SK-N-SH (cell line): ENCODE results near the gene ZNF774.

Source experiments
- CTCF ChIP-seq: fragments of 200-600 bp; sonication (generic); IDR thresholded peaks from 2 replicates; pipeline ENCODE4 v1.6.1; 2017; ENCODE audit warnings: antibody characterized with exemption, mild to moderate bottlenecking, moderate library complexity
- MXI1 ChIP-seq: IDR thresholded peaks from 2 replicates; pipeline ENCODE4 v1.6.1; 2012; ENCODE audit warnings: mild to moderate bottlenecking, low read depth, low read length, improper control_type of control experiment
- RAD21 ChIP-seq: IDR thresholded peaks from 2 replicates; pipeline ENCODE4 v1.6.1; 2012; ENCODE audit warnings: mild to moderate bottlenecking, low read length

GRCh38 chr15:90327311-90327710 is 24.8 kb upstream of the ZNF774 start:
- TF ChIP-seq MXI1: no peak
- TF ChIP-seq CTCF: no peak
- no peak for TF ChIP-seq RAD21
